GM12878 (cell line): ENCODE measurements around the gene CR1L. TPM values are rescaled to one million over a fixed set of nuclear protein-coding genes. Genes with fewer than 3 reads are reported as not detected.

Source experiments
- EGR1 ChIP-seq, 2 experiments: IDR thresholded peaks; 1 replicate in 1 of 2; 2 replicates in 1 of 2; pipeline ENCODE4 v1.6.1; 2011 to 2012; ENCODE audit warnings: low read depth in 2 of 2, low read length in 2 of 2, borderline replicate concordance in 1 of 2, mild to moderate bottlenecking in 1 of 2, moderate library complexity in 1 of 2
- ESRRA ChIP-seq: IDR thresholded peaks from 2 replicates; pipeline ENCODE4 v1.6.1; 2012; ENCODE audit warnings: mild to moderate bottlenecking, low read length, improper control_type of control experiment
- FOS ChIP-seq: IDR thresholded peaks from 3 replicates; pipeline ENCODE4 v1.6.1; 2011; ENCODE audit warnings: borderline replicate concordance; ENCODE audit not compliant: insufficient read length; ENCODE audit errors: extremely low read depth
- HDAC2 ChIP-seq: fragments of 200-600 bp; sonication (generic); IDR thresholded peaks from 2 replicates; pipeline ENCODE4 v1.6.1; 2017
- MYC ChIP-seq: IDR thresholded peaks from 2 replicates; pipeline ENCODE4 v1.6.1; 2011; ENCODE audit warnings: mild to moderate bottlenecking, low read length, moderate library complexity, inconsistent platforms; ENCODE audit not compliant: insufficient read depth, insufficient replicate concordance, insufficient read length, severe bottlenecking
- SPI1 ChIP-seq: IDR thresholded peaks from 2 replicates; pipeline ENCODE4 v1.6.1; 2011; ENCODE audit warnings: low read depth, mild to moderate bottlenecking, low read length, moderate library complexity, borderline replicate concordance; ENCODE audit not compliant: insufficient read depth
- SRF ChIP-seq, 2 experiments: IDR thresholded peaks; 2 replicates each; pipeline ENCODE4 v1.6.1; 2011; ENCODE audit warnings: low read depth in 2 of 2, low read length in 2 of 2, mild to moderate bottlenecking in 1 of 2, moderate library complexity in 1 of 2
- TAF1 ChIP-seq: IDR thresholded peaks from 2 replicates; pipeline ENCODE4 v1.6.1; 2011; ENCODE audit warnings: mild to moderate bottlenecking, low read depth, low read length, borderline replicate concordance
- ZNF384 ChIP-seq: IDR thresholded peaks from 2 replicates; pipeline ENCODE4 v1.6.1; 2012; ENCODE audit warnings: low read depth, mild to moderate bottlenecking, low read length, improper control_type of control experiment, borderline replicate concordance
- polyA plus RNA-seq, 11 experiments: library from polyadenylated mRNA; depleted of rRNA in 4 of 11; unstranded in 6 of 11; stranded (reverse) in 5 of 11; fragments of >200 nt; fragmentation: Nextera tagmentation in 4 of 11; fragmentation: Illumina TruSeq in 1 of 11; extraction: Ambion mirVana in 4 of 11; extraction: Trizol in 1 of 11; gene quantifications; 1 replicate in 1 of 11; 2 replicates in 10 of 11; pipeline versions ENCODE4 v1.2.1 to v1.2.3, GENCODE V29; 2011 to 2016; ENCODE audit warnings: inconsistent platforms in 2 of 11, missing spikeins in 2 of 11, low read depth in 1 of 11
- total RNA-seq, 4 experiments: library from RNA; depleted of rRNA in 3 of 4; stranded (reverse); fragments of >200 nt in 3 of 4; fragmentation: Illumina TruSeq in 1 of 4; extraction: Trizol in 1 of 4; gene quantifications; 2 replicates each; pipeline versions ENCODE4 v1.2.1 to v1.2.3, GENCODE V29; 2013 to 2021
- TF ChIP-seq, protein P1 (sequence below): fragments of 450-650 bp; IDR thresholded peaks from 2 replicates; pipeline ENCODE4 v1.6.1; 2017; ENCODE audit warnings: mild to moderate bottlenecking
- TF ChIP-seq, protein P2 (sequence below): fragments of 450-650 bp; IDR thresholded peaks from 2 replicates; pipeline ENCODE4 v1.6.1; 2018; ENCODE audit warnings: mild to moderate bottlenecking, low read depth, moderate library complexity; ENCODE audit not compliant: partially characterized antibody
- TF ChIP-seq, protein P3 (sequence below): fragments of 150-350 bp; IDR thresholded peaks from 2 replicates; pipeline ENCODE4 v1.6.1; 2016; ENCODE audit warnings: low read depth, low read length

CR1L gene
- total and polyA plus RNA-seq, 10 of the 15 experiments (the other 5 are each of a cell fraction or from before 2014, with no cell fraction given): 0.11 TPM; not detected in 9

DNA sequence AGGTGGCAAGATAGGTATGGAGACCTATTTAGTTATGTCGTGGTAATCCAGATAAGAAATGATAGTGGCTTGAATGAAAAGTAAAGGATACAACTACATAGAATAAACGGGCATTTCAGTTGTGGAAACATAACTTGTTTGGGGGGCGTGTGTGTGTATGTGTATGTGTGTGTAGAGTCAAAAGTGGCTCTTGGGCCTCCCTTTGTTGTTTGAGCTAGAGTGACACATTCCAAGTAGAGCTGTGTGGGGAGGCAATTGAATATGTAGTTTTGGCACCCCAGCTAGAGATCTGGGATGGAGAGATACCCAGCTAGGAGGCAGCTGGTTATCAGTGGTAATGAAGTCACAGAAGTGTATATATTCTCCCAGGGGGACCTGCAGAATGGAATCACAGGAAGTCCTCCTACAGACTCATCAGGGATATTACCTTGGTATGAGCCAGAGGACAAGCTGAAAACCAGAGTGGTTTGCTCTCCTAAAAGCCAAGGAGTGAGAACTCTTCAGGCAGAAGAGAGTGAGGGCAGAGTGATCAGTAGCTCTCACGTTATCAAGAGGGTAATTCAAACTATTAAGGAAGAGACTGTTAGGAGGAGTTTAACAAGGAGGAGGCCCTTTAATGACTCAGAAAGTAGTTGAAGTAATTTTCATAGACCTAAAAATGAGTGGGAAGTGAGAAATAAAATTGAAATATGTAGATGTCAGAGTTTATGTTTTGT lies 5.1 kb downstream of the CR1L start (continued):
- TF ChIP-seq, protein P1, sequence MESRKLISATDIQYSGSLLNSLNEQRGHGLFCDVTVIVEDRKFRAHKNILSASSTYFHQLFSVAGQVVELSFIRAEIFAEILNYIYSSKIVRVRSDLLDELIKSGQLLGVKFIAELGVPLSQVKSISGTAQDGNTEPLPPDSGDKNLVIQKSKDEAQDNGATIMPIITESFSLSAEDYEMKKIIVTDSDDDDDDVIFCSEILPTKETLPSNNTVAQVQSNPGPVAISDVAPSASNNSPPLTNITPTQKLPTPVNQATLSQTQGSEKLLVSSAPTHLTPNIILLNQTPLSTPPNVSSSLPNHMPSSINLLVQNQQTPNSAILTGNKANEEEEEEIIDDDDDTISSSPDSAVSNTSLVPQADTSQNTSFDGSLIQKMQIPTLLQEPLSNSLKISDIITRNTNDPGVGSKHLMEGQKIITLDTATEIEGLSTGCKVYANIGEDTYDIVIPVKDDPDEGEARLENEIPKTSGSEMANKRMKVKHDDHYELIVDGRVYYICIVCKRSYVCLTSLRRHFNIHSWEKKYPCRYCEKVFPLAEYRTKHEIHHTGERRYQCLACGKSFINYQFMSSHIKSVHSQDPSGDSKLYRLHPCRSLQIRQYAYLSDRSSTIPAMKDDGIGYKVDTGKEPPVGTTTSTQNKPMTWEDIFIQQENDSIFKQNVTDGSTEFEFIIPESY: no peak
- TF ChIP-seq, protein P2, sequence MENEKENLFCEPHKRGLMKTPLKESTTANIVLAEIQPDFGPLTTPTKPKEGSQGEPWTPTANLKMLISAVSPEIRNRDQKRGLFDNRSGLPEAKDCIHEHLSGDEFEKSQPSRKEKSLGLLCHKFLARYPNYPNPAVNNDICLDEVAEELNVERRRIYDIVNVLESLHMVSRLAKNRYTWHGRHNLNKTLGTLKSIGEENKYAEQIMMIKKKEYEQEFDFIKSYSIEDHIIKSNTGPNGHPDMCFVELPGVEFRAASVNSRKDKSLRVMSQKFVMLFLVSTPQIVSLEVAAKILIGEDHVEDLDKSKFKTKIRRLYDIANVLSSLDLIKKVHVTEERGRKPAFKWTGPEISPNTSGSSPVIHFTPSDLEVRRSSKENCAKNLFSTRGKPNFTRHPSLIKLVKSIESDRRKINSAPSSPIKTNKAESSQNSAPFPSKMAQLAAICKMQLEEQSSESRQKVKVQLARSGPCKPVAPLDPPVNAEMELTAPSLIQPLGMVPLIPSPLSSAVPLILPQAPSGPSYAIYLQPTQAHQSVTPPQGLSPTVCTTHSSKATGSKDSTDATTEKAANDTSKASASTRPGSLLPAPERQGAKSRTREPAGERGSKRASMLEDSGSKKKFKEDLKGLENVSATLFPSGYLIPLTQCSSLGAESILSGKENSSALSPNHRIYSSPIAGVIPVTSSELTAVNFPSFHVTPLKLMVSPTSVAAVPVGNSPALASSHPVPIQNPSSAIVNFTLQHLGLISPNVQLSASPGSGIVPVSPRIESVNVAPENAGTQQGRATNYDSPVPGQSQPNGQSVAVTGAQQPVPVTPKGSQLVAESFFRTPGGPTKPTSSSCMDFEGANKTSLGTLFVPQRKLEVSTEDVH: no peak
- TF ChIP-seq ESRRA (no peak), HDAC2 (no peak), FOS (no peak), EGR1 (IDR thresholded peaks at IDR 0.05; ENCODE audit: borderline replicate concordance in 1 of 2, low read depth in 2 of 2, low read length in 2 of 2) (no peak), MYC (no peak), ZNF384 (no peak), TAF1 (no peak), SPI1 (no peak), SRF (IDR thresholded peaks at IDR 0.05; ENCODE audit: low read depth in 2 of 2, low read length in 2 of 2) (no peak)
- TF ChIP-seq, protein P3, sequence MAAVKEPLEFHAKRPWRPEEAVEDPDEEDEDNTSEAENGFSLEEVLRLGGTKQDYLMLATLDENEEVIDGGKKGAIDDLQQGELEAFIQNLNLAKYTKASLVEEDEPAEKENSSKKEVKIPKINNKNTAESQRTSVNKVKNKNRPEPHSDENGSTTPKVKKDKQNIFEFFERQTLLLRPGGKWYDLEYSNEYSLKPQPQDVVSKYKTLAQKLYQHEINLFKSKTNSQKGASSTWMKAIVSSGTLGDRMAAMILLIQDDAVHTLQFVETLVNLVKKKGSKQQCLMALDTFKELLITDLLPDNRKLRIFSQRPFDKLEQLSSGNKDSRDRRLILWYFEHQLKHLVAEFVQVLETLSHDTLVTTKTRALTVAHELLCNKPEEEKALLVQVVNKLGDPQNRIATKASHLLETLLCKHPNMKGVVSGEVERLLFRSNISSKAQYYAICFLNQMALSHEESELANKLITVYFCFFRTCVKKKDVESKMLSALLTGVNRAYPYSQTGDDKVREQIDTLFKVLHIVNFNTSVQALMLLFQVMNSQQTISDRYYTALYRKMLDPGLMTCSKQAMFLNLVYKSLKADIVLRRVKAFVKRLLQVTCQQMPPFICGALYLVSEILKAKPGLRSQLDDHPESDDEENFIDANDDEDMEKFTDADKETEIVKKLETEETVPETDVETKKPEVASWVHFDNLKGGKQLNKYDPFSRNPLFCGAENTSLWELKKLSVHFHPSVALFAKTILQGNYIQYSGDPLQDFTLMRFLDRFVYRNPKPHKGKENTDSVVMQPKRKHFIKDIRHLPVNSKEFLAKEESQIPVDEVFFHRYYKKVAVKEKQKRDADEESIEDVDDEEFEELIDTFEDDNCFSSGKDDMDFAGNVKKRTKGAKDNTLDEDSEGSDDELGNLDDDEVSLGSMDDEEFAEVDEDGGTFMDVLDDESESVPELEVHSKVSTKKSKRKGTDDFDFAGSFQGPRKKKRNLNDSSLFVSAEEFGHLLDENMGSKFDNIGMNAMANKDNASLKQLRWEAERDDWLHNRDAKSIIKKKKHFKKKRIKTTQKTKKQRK: no peak
